Measurements from ENCODE around the gene LINGO3. TPM values are rescaled to one million over a fixed set of nuclear protein-coding genes. Genes with fewer than 3 reads are reported as not detected.
A peak's percentile ranks its signal among the peaks of the same experiment; 100 is the strongest.

The LINGO3 gene
- total and polyA plus RNA-seq, 2 of the 8 experiments (the other 6 are each of a cell fraction or from before 2014, with no cell fraction given): 0.59 TPM; not detected in 1

DNA sequence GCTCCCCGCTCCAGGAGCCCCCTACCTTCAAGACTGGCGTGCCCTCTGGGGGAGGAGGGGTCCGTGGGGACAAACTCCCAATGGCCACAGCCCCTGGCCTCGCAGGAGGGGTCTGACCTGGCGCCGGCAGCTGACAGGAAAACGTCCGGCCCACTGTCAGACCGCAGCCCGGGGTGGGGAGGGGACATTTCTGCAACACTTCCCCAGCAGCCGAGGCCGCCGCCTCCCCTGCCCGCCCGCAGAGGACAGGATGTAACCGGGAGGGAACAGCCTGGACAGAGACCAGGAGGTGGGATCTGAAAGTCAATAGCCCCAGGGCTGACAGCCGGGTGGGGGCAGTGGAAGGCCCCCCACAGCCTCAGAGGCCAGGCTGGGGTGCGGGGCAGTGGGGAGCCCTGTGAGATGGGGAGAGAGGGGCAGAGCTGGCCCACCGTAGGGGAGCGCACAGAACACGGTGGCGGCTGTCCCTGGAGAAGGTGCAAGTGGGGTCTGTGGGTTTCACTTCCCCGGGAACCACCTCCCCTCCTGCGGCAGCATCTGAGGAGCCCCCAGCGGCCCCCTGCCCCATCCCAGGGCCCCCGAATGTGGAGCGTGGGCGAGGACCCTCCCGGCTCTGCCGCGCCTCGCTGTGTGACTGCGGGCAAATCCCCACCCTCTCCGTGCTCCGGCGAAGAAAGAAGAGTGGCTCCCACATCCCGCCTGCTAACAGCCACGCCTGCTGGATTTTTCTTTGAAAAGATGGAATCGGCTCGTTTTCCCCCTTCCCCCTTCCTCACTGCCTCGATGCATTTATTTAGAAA, 25.7 kb downstream of the LINGO3 start, which contains the start of gene PEAK3:
Gene PEAK3, minus strand, starts transcription at position 114 of the 800 bp plus-strand sequence. CDS start 1,244 bp downstream, outside the sequence.
- H3K27me3 ChIP-seq (replicated peaks in 1 of 4; ENCODE audit: control insufficient read depth in 3 of 4, extremely low read depth in 1 of 4, insufficient read depth in 3 of 4, low read length in 3 of 4): peaks cover 0 to 23% (median 16%) of the 10 kb centered on the region in 4 experiments; a peak in 6 of 7 replicates
- H3K14ac ChIP-seq (ENCODE audit: insufficient read length): no peak within 1 kb of the TSS
- no peaks in the 10 kb centered on the region for H3K79me2 ChIP-seq (ENCODE audit: control insufficient read depth in 1 of 2, insufficient read depth in 2 of 2, low read length in 2 of 2)
- H3K23ac ChIP-seq (ENCODE audit: insufficient read length): no peak within 1 kb of the TSS
- no peak within 1 kb of the TSS for H3K18ac ChIP-seq (ENCODE audit: extremely low read depth, low read length)
- peak within 1 kb of the TSS; percentile 79 to 83 for H3K4me2 ChIP-seq (ENCODE audit: insufficient read depth in 1 of 2, low read depth in 2 of 2, low read length in 2 of 2)
- H4K8ac ChIP-seq (ENCODE audit: extremely low read depth, insufficient read depth, low read length): peak within 1 kb of the TSS; percentile 31; the same call in 1 of the 2 replicates
- H3K9ac ChIP-seq (replicated peaks in 1 of 4; ENCODE audit: extremely low read depth in 1 of 4, low read depth in 3 of 4, low read length in 3 of 4): no peak within 1 kb of the TSS
- H2AFZ ChIP-seq (ENCODE audit: low read length): no peak within 1 kb of the TSS
- POLR2A ChIA-PET (ENCODE audit: partially characterized antibody): interaction anchor here (1.0 to 2.1 kb wide), 7 partner anchors 9 to 37 kb away, joined by 3 to 9 read pairs (median 3); no protein-coding TSS in a partner anchor
- 8% methylated on average over 33 of the region's 41 CpGs; no CpG with 5 or more reads in 1 of the 2 experiments for WGBS, 2 experiments (ENCODE audit: extremely low coverage in 1 of 2, insufficient coverage in 1 of 2, insufficient read length in 1 of 2, insufficient replicate concordance in 2 of 2, low coverage in 1 of 2, low lambda C conversion rate in 2 of 2, missing lambda C conversion rate in 1 of 2)
- no peak within 1 kb of the TSS for H2BK20ac ChIP-seq (ENCODE audit: low read length)
- no peak within 1 kb of the TSS for H3K56ac ChIP-seq (replicated peaks; ENCODE audit: insufficient read length, low read depth, low read length)
- FAIRE-seq: no peak
- H3K23me2 ChIP-seq (ENCODE audit: low read depth, low read length): peaks cover 5% of the 10 kb centered on the region; the same call in 1 of the 2 replicates
- peaks cover 0 to 5% (median 0%) of the 10 kb centered on the region in 4 experiments; a peak in 2 of 7 replicates for H3K4me1 ChIP-seq (replicated peaks in 1 of 4; ENCODE audit: control insufficient read depth in 3 of 4, insufficient read depth in 4 of 4, low read length in 3 of 4)
- H2BK5ac ChIP-seq (ENCODE audit: low read depth, low read length): no peak within 1 kb of the TSS
- TF ChIP-seq EZH2 (IDR thresholded peaks at IDR 0.05; ENCODE audit: low read depth, low read length, severe bottlenecking) (peak; percentile 52), SIN3A (conservative IDR thresholded peaks at IDR 0.05 in 1 of 2, IDR thresholded peaks at IDR 0.05 in 1 of 2; ENCODE audit: low read depth in 1 of 2, low read length in 2 of 2) (0 out of 4 replicates have a peak, but pooled peaks of 1 of the 2 experiments have one; percentile 23), GABPA (IDR thresholded peaks at IDR 0.05; ENCODE audit: borderline replicate concordance, insufficient read depth, low read length) (peak; percentile 63; the same call in 1 of the 2 replicates), RAD21 (IDR thresholded peaks at IDR 0.05 in 1 of 2, conservative IDR thresholded peaks at IDR 0.05 in 1 of 2; ENCODE audit: low read depth in 2 of 2, low read length in 2 of 2) (no peak; a peak in 1 of 4 replicates), CHD1 (IDR thresholded peaks at IDR 0.05; ENCODE audit: low read depth, low read length) (no peak)
- H4K91ac ChIP-seq (replicated peaks; ENCODE audit: insufficient read length, low read length): no peak within 1 kb of the TSS
- no peak within 1 kb of the TSS for H2BK12ac ChIP-seq (ENCODE audit: low read depth, low read length)
- H4K20me1 ChIP-seq (replicated peaks in 1 of 2; ENCODE audit: control insufficient read depth in 1 of 2, insufficient read depth in 2 of 2, low read length in 2 of 2): peaks cover 0 to 4% of the 10 kb centered on the region in 2 experiments
- no peak within 1 kb of the TSS for H3K4ac ChIP-seq (replicated peaks; ENCODE audit: insufficient read length, low read depth, low read length)
- no peak within 1 kb of the TSS for H2AK5ac ChIP-seq (ENCODE audit: low read depth, low read length)
- peak within 1 kb of the TSS; percentile 28 to 64 (median 44) for H3K4me3 ChIP-seq (ENCODE audit: extremely low read depth in 1 of 4, insufficient read depth in 2 of 4, low read depth in 3 of 4, low read length in 4 of 4)
- no peak within 1 kb of the TSS for H2BK120ac ChIP-seq (replicated peaks; ENCODE audit: low read depth, low read length)
- DNase-seq (ENCODE audit: low read depth in 1 of 2, low spot score in 2 of 2): peak in 1 of 2 experiments; percentile 79
- H3K36me3 ChIP-seq (ENCODE audit: control insufficient read depth in 2 of 4, insufficient read depth in 4 of 4, low read length in 3 of 4): no peaks in the 10 kb centered on the region
- no peak within 1 kb of the TSS for H2BK15ac ChIP-seq (ENCODE audit: low read length)
- CTCF ChIA-PET (ENCODE audit: partially characterized antibody): interaction anchor here (0.9 to 1.4 kb wide), 3 partner anchors 17 to 36 kb away, joined by 3 to 5 read pairs (median 3); no protein-coding TSS in a partner anchor
- no peaks in the 10 kb centered on the region for H3K9me3 ChIP-seq (ENCODE audit: insufficient read depth in 2 of 2, low read depth in 1 of 2, low read length in 1 of 2)
- H3K27ac ChIP-seq (ENCODE audit: low read depth, low read length): no peak within 1 kb of the TSS
- H4K5ac ChIP-seq (ENCODE audit: insufficient read length, low read depth, low read length): no peak within 1 kb of the TSS
- no peaks in the 10 kb centered on the region for H3K79me1 ChIP-seq (ENCODE audit: low read depth, low read length)
